Measurements from ENCODE around the gene TMEM184B.
A peak's percentile ranks its signal among the peaks of the same experiment; 100 is the strongest.

TMEM184B gene

GRCh38 chr22:38203855-38204514, 68.8 kb downstream of the TMEM184B start:
- no peak for DNase-seq (ENCODE audit: low spot score)

GRCh38 chr22:38203090-38203810, 69.6 kb downstream of the TMEM184B start:
- DNase-seq (ENCODE audit: low spot score) = no peak

- DNase-seq (ENCODE audit: low spot score) = peak; percentile 80
Observed at GRCh38 chr22:38202437-38203089, 70.2 kb downstream of the TMEM184B start.

GRCh38 chr22:38201711-38202436, 70.9 kb downstream of the TMEM184B start, which contains the start of gene MAFF:
Gene MAFF, plus strand, starts transcription at chr22:38201994. Its CDS starts 11,860 bp downstream, at chr22:38213854.
- DNase-seq (ENCODE audit: low spot score) = peak; percentile 98

- DNase-seq (ENCODE audit: low spot score) = peak; percentile 63
Observed at GRCh38 chr22:38201371-38201710, 71.5 kb downstream of the TMEM184B start.

- DNase-seq (ENCODE audit: low spot score) = no peak
Observed at GRCh38 chr22:38199826-38200559, 72.8 kb downstream of the TMEM184B start.

GRCh38 chr22:38196791-38197419, 75.9 kb downstream of the TMEM184B start:
- DNase-seq (ENCODE audit: low spot score) = no peak

GRCh38 chr22:38193580-38193979, 79.2 kb downstream of the TMEM184B start:
- no peak for DNase-seq (ENCODE audit: low spot score)

GRCh38 chr22:38192475-38192863, 80.3 kb downstream of the TMEM184B start:
- DNase-seq (ENCODE audit: low spot score) = no peak

- DNase-seq (ENCODE audit: low spot score) = no peak
Observed at GRCh38 chr22:38191731-38192474, 80.9 kb downstream of the TMEM184B start.

- no peak for DNase-seq (ENCODE audit: low spot score)
Observed at GRCh38 chr22:38191055-38191454, 81.8 kb downstream of the TMEM184B start.

GRCh38 chr22:38190581-38190980, 82.2 kb downstream of the TMEM184B start:
- DNase-seq (ENCODE audit: low spot score) = no peak

GRCh38 chr22:38189104-38189503, 83.7 kb downstream of the TMEM184B start:
- no peak for DNase-seq (ENCODE audit: low spot score)

- DNase-seq (ENCODE audit: low spot score) = no peak
Observed at GRCh38 chr22:38187413-38188212, 85.2 kb downstream of the TMEM184B start.

- no peak for DNase-seq (ENCODE audit: low spot score)
Observed at GRCh38 chr22:38186429-38186828, 86.4 kb downstream of the TMEM184B start.

- DNase-seq (ENCODE audit: low spot score) = no peak
Observed at GRCh38 chr22:38184788-38185187, 88.0 kb downstream of the TMEM184B start.

- peak; percentile 100 for DNase-seq (ENCODE audit: low spot score)
Observed at GRCh38 chr22:38181453-38182200, 91.2 kb downstream of the TMEM184B start, which contains the start of gene PLA2G6. Gene PLA2G6, minus strand, starts transcription at chr22:38181830. Its CDS starts 12,404 bp downstream, at chr22:38169426.

GRCh38 chr22:38180841-38181452, 91.9 kb downstream of the TMEM184B start:
- DNase-seq (ENCODE audit: low spot score) = no peak
